KMS-11 (cell line): ENCODE measurements around the gene SIGLEC1.

ENCODE experiments used
- H2AFZ ChIP-seq: fragments of 200-600 bp; sonication (generic); 2 replicates; pipeline ENCODE4 v1.6.1; 2016; ENCODE audit warnings: antibody characterized with exemption, mixed run types, low read depth
- H3K27ac ChIP-seq: fragments of 200-600 bp; sonication (generic); 2 replicates; pipeline ENCODE4 v1.6.1; 2016; ENCODE audit warnings: mild to moderate bottlenecking, mixed run types
- H3K27me3 ChIP-seq: fragments of 200-600 bp; sonication (generic); 2 replicates; pipeline ENCODE4 v1.6.1; 2017; ENCODE audit warnings: mild to moderate bottlenecking, low read depth, mixed run types, moderate library complexity; ENCODE audit not compliant: insufficient read depth
- H3K36me3 ChIP-seq: fragments of 200-600 bp; sonication (generic); 2 replicates; pipeline ENCODE4 v1.6.1; 2017; ENCODE audit warnings: mild to moderate bottlenecking, mixed run types; ENCODE audit not compliant: insufficient read depth
- H3K4me1 ChIP-seq: fragments of 200-600 bp; sonication (generic); 2 replicates; pipeline ENCODE4 v1.6.1; 2016; ENCODE audit warnings: mild to moderate bottlenecking, low read depth, mixed run types; ENCODE audit not compliant: poor library complexity, severe bottlenecking
- H3K4me2 ChIP-seq: fragments of 200-600 bp; sonication (generic); 2 replicates; pipeline ENCODE4 v1.7.0; 2016; ENCODE audit warnings: mild to moderate bottlenecking, mixed run types
- H3K4me3 ChIP-seq: fragments of 200-600 bp; sonication (generic); IDR thresholded peaks from 2 replicates; pipeline ENCODE4 v1.6.1; 2017; ENCODE audit warnings: low read depth, low read length, mixed read lengths; ENCODE audit not compliant: insufficient read depth
- H3K79me2 ChIP-seq: fragments of 200-600 bp; sonication (generic); 2 replicates; pipeline ENCODE4 v1.6.1; 2016; ENCODE audit warnings: low read depth, mixed run types; ENCODE audit not compliant: insufficient read depth
- H3K9ac ChIP-seq: fragments of 200-600 bp; sonication (generic); 2 replicates; pipeline ENCODE4 v1.6.1; 2016; ENCODE audit warnings: mild to moderate bottlenecking, mixed run types
- H4K20me1 ChIP-seq: fragments of 200-600 bp; sonication (generic); 2 replicates; pipeline ENCODE4 v1.6.1; 2016; ENCODE audit warnings: mild to moderate bottlenecking, mixed run types; ENCODE audit not compliant: insufficient read depth
- TF ChIP-seq, protein P1 (sequence below): fragments of 200-600 bp; sonication (generic); conservative IDR thresholded peaks from 2 replicates; pipeline ENCODE4 v1.6.1; 2017; ENCODE audit warnings: low read depth, mild to moderate bottlenecking, antibody characterized with exemption, low read length, moderate library complexity, mixed read lengths

SIGLEC1 gene

DNA sequence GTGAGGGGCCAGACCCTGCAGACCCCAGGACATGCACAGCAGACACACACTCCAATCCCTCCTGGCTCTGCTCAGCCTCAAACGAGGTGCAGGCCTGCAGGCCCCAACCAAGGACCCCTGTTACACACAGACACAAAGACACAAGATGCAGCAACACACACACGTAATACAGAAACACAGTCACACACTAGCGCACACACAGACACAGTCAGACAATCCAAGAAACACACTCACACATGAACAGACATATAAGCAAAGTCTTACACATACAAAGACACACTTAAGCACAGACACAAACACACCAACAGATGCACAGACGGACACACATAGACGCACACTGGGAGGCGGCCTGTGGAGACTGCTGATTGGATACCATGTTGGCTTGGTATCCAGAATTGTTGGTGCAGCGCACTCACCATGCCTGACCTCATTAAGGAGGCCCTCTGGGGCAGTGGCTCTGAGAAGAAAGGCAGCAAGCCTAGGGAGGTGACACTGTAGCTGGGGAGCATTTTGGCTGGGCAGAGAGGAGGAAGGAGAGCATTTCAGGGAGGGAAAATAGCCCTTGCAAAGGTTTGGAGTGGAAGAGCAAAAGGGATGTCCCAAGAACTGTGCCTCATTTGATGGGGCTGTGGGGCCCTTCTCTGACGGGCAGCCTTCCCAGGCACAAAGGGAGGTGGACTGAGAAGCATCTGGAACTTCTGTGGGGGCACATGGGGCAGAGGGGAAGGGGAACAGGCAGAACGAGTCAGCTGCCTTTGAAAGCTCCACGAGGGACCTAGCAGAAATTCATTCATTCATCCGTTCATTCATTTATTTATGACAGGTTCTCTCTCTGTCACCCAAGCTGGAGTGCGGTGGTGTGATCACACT lies 18.6 kb upstream of the SIGLEC1 start:
- Histone ChIP-seq H3K27me3 (no peaks in the 10 kb centered on the region), H3K4me3 (no peak overlapping the region), H3K9ac (no peak overlapping the region), H3K79me2 (no peaks in the 10 kb centered on the region), H3K36me3 (no peaks in the 10 kb centered on the region), H3K4me2 (no peak overlapping the region), H3K27ac (no peak overlapping the region), H4K20me1 (no peaks in the 10 kb centered on the region), H3K4me1 (no peaks in the 10 kb centered on the region), H2AFZ (no peak overlapping the region)
- TF ChIP-seq, protein P1, sequence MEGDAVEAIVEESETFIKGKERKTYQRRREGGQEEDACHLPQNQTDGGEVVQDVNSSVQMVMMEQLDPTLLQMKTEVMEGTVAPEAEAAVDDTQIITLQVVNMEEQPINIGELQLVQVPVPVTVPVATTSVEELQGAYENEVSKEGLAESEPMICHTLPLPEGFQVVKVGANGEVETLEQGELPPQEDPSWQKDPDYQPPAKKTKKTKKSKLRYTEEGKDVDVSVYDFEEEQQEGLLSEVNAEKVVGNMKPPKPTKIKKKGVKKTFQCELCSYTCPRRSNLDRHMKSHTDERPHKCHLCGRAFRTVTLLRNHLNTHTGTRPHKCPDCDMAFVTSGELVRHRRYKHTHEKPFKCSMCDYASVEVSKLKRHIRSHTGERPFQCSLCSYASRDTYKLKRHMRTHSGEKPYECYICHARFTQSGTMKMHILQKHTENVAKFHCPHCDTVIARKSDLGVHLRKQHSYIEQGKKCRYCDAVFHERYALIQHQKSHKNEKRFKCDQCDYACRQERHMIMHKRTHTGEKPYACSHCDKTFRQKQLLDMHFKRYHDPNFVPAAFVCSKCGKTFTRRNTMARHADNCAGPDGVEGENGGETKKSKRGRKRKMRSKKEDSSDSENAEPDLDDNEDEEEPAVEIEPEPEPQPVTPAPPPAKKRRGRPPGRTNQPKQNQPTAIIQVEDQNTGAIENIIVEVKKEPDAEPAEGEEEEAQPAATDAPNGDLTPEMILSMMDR: no peak

DNA sequence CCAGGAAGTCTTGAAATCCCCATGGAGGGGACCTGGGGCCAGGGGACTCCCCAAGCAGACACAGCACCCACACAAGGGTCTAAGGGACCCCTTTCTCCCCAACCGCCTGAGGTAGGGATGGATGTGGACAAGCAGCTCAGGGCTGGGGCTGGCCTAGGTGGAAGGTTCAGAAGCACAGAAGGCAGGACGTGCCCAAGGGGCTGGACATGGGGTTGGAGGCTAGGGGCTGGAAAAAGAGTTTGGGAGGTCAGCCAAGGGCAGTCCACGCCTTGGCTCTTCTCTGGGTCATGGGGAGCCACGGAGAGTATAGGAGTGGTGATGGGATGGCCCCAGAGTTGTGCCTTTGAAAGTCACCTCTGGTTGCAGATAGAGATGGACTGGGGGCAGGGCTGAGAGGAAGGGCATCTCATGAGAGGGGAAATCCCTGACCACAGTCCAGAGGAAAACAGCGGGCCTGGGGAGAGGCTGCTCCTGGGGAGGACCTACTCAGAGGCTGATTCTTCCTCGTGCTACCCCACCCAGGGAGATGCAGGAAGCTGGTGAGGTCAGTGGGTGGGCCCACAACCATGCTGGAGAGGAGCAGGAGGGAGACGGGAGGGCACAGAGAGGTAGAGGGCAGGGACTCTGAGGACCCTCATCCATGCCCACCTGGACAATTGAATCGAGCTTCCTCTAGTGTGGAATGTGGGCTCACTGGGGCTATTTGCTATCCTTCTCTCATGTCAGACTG lies 17.6 kb upstream of the SIGLEC1 start:
- H3K4me3 ChIP-seq: no peak overlapping the region
- no peaks in the 10 kb centered on the region for H3K36me3 ChIP-seq
- no peak overlapping the region for H3K9ac ChIP-seq
- no peaks in the 10 kb centered on the region for H3K4me1 ChIP-seq
- no peak overlapping the region for H2AFZ ChIP-seq
- H4K20me1 ChIP-seq: no peaks in the 10 kb centered on the region
- no peak overlapping the region for H3K4me2 ChIP-seq
- H3K27me3 ChIP-seq: no peaks in the 10 kb centered on the region
- H3K79me2 ChIP-seq: no peaks in the 10 kb centered on the region
- no peak overlapping the region for H3K27ac ChIP-seq
- TF ChIP-seq, protein P1: no peak

DNA sequence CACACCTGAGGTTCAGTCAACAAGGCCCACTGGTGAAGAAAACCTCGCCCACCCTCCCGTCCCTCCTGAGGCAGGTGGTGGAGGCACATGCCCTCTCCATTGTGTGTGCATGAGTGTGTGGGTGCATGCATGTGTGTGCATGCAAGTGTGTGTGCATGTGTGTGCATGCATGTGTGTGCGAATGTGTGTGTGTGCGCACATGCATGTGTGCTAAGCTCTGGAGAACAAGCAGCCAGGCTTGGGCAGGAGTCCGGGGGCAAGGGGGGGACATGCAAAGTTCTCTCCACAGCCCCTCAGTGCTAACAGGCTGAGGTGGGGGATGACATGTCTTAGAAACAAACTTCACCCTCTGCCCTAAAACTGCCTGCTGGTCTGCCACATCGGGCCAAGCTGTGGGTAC lies 17.0 kb upstream of the SIGLEC1 start:
- Histone ChIP-seq H3K9ac (no peak overlapping the region), H3K27me3 (no peaks in the 10 kb centered on the region), H3K4me3 (no peak overlapping the region), H3K36me3 (no peaks in the 10 kb centered on the region), H3K27ac (no peak overlapping the region), H4K20me1 (no peaks in the 10 kb centered on the region), H3K4me1 (no peaks in the 10 kb centered on the region), H3K4me2 (no peak overlapping the region), H2AFZ (no peak overlapping the region), H3K79me2 (no peaks in the 10 kb centered on the region)
- TF ChIP-seq, protein P1: no peak

DNA sequence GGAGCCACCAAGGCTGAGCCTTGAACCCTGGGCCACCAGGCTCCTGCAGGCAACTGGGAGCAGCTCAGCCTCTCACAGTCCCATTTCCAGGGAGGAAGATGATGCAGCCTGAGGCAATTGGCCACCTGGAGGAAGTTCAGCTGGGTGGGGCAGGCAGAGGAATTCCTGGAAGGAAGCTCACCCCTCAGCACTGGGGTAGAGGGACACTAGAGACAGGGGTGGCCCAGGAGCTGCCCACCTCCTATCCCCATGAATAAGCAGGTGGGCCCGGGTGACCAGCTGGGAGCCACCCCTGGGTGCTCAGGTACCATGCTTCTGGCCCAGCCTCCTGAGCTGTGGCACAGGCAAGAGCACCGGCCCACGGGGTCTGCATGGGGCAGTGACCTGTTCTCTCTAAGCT lies 16.5 kb upstream of the SIGLEC1 start:
- TF ChIP-seq, protein P1: no peak
- H3K4me1 ChIP-seq: no peaks in the 10 kb centered on the region
- no peaks in the 10 kb centered on the region for H3K27me3 ChIP-seq
- no peaks in the 10 kb centered on the region for H3K79me2 ChIP-seq
- H3K27ac ChIP-seq: no peak overlapping the region
- H2AFZ ChIP-seq: no peak overlapping the region
- H3K4me3 ChIP-seq: no peak overlapping the region
- H3K9ac ChIP-seq: no peak overlapping the region
- H4K20me1 ChIP-seq: no peaks in the 10 kb centered on the region
- H3K36me3 ChIP-seq: no peaks in the 10 kb centered on the region
- no peak overlapping the region for H3K4me2 ChIP-seq
